K562 (cell line): ENCODE results near the gene LRRC26. TPM values are rescaled to one million over a fixed set of nuclear protein-coding genes. Genes with fewer than 3 reads are reported as not detected.

Source experiments
- GATA2 ChIP-seq: sonication (generic); formaldehyde crosslinking; IDR thresholded peaks from 2 replicates; pipeline ENCODE4 v1.4.0; 2020; ENCODE audit warnings: mild to moderate bottlenecking, missing genetic modification reagents
- HEY1 ChIP-seq: fragments of 250-450 bp; sonication (Bioruptor Pico); IDR thresholded peaks from 2 replicates; pipeline ENCODE4 v1.5.0; 2020; ENCODE audit warnings: mild to moderate bottlenecking, moderate library complexity, borderline replicate concordance
- HNRNPUL1 ChIP-seq: fragments of 200-400 bp; formaldehyde crosslinking; IDR thresholded peaks from 2 replicates; pipeline ENCODE4 v1.6.1; 2017; ENCODE audit warnings: low read length
- MBD1 ChIP-seq: fragments of 250-450 bp; sonication (Bioruptor Pico); IDR thresholded peaks from 2 replicates; pipeline ENCODE4 v1.8.0; 2022; ENCODE audit warnings: inconsistent platforms
- MLLT1 ChIP-seq, 2 experiments: fragments of 450-650 bp; IDR thresholded peaks; 2 replicates each; pipeline ENCODE4 v1.6.1; 2016
- RHOXF2B ChIP-seq: fragments of 250-450 bp; sonication (Bioruptor Pico); conservative IDR thresholded peaks from 2 replicates; pipeline ENCODE4 v1.5.1; 2021
- SFPQ ChIP-seq: fragments of 200-400 bp; formaldehyde crosslinking; IDR thresholded peaks from 2 replicates; pipeline ENCODE4 v1.6.1; 2017; ENCODE audit warnings: mild to moderate bottlenecking, low read depth, low read length, moderate library complexity
- SMAD1 ChIP-seq: fragments of 150-350 bp; IDR thresholded peaks from 2 replicates; pipeline ENCODE4 v1.6.1; 2014; ENCODE audit warnings: low read length, low read depth; ENCODE audit not compliant: partially characterized antibody
- SP2 ChIP-seq: IDR thresholded peaks from 2 replicates; pipeline ENCODE4 v1.6.1; 2011; ENCODE audit warnings: mild to moderate bottlenecking, low read depth, low read length, moderate library complexity; ENCODE audit not compliant: poor library complexity, severe bottlenecking; ENCODE audit errors: extremely low read depth
- SPI1 ChIP-seq: IDR thresholded peaks from 2 replicates; pipeline ENCODE4 v1.6.1; 2011; ENCODE audit warnings: low read depth, low read length, control low read depth, borderline replicate concordance
- SRF ChIP-seq, 2 experiments: fragments of 250-450, 450-650 bp in 1 of 2; sonication (Bioruptor Pico) in 1 of 2; sonication (generic) in 1 of 2; formaldehyde crosslinking; IDR thresholded peaks; 2 replicates each; pipeline versions ENCODE4 v1.5.0 to v1.5.1; 2020 to 2022; ENCODE audit warnings: mild to moderate bottlenecking in 1 of 2, missing genetic modification reagents in 1 of 2
- TAF7 ChIP-seq: fragments of 450-650 bp; IDR thresholded peaks from 2 replicates; pipeline ENCODE4 v1.6.1; 2016; ENCODE audit warnings: missing genetic modification characterization, missing compliant biosample characterization
- ZBTB2 ChIP-seq: fragments of 450-650 bp; IDR thresholded peaks from 2 replicates; pipeline ENCODE4 v1.6.1; 2016; ENCODE audit warnings: antibody characterized with exemption
- ZNF586 ChIP-seq: fragments of 450-650 bp; formaldehyde crosslinking; conservative IDR thresholded peaks from 2 replicates; pipeline ENCODE4 v1.4.0; 2020; ENCODE audit warnings: mild to moderate bottlenecking, moderate library complexity
- ZNF668 ChIP-seq: fragments of 250-450 bp; sonication (Bioruptor Pico); IDR thresholded peaks from 2 replicates; pipeline ENCODE4 v1.8.0; 2022; ENCODE audit warnings: mild to moderate bottlenecking, inconsistent platforms
- ZNF764 ChIP-seq: fragments of 250-450 bp; sonication (Bioruptor Pico); IDR thresholded peaks from 2 replicates; pipeline ENCODE4 v1.4.0; 2020; ENCODE audit warnings: low read depth, mild to moderate bottlenecking, moderate library complexity
- polyA plus RNA-seq, 8 experiments: library from polyadenylated mRNA; depleted of rRNA in 4 of 8; stranded (reverse) in 5 of 8; unstranded in 3 of 8; fragments of >200 nt; fragmentation: Nextera tagmentation in 2 of 8; fragmentation: Illumina TruSeq in 1 of 8; extraction: Ambion mirVana in 2 of 8; extraction: Trizol in 1 of 8; gene quantifications; 2 replicates each; pipeline versions ENCODE4 v1.2.1 to v1.2.3, GENCODE V29; 2011 to 2014; ENCODE audit warnings: inconsistent platforms in 1 of 8, missing spikeins in 1 of 8
- total RNA-seq, 7 experiments: library from RNA; depleted of rRNA in 6 of 7; stranded (reverse); fragments of >200 nt in 6 of 7; fragmentation: Illumina TruSeq in 2 of 7; extraction: Trizol in 2 of 7; gene quantifications; 2 replicates each; pipeline versions ENCODE4 v1.2.1 to v1.2.3, GENCODE V29; 2011 to 2021; ENCODE audit warnings: low replicate concordance in 1 of 7

The LRRC26 gene
- total and polyA plus RNA-seq, 9 of the 15 experiments (the other 6 are each of a cell fraction or from before 2014, with no cell fraction given): not detected

GRCh38 chr9:137127301-137128157 lies 42.3 kb downstream of the LRRC26 start (continued):
- TF ChIP-seq MLLT1 (IDR thresholded peaks at IDR 0.05): peak in 1 of 2 experiments; percentile 31; a peak in 1 of 4 replicates
- no peak for TF ChIP-seq GATA2 (CRISPR knock-in tag)
- no peak for TF ChIP-seq HNRNPUL1
- no peak for TF ChIP-seq ZNF668 (CRISPR knock-in tag)
- TF ChIP-seq ZNF586 (CRISPR knock-in tag): no peak; the same call in 1 of the 2 replicates
- TF ChIP-seq SPI1: peak; percentile 99
- peak in 1 of 2 experiments; percentile 53; a peak in 1 of 4 replicates for TF ChIP-seq SRF (CRISPR knock-in tag; IDR thresholded peaks at IDR 0.05)
- no peak for TF ChIP-seq SMAD1
- no peak for TF ChIP-seq RHOXF2B (CRISPR knock-in tag)
- no peak for TF ChIP-seq MBD1 (CRISPR knock-in tag)
- 0 out of 2 replicates have a peak, but pooled peaks have one; percentile 33 for TF ChIP-seq TAF7 (tag)
- TF ChIP-seq ZNF764: no peak
- no peak for TF ChIP-seq SFPQ
- no peak for TF ChIP-seq HEY1
- peak; percentile 33; the same call in 1 of the 2 replicates for TF ChIP-seq ZBTB2
- no peak for TF ChIP-seq SP2
